GM19025 (cell line): ENCODE results near the gene ROR2.

ENCODE experiments used
- ATAC-seq: cut with Tn5 transposase; IDR thresholded peaks from one replicate; pipeline ENCODE4 v1.9.1; 2021; ENCODE audit warnings: mild to moderate bottlenecking, low read depth, moderate library complexity; ENCODE audit not compliant: unreplicated experiment

Gene ROR2

GRCh38 chr9:91847581-91848091 is 102.4 kb downstream of the ROR2 start:
- no peak for ATAC-seq

GRCh38 chr9:91845879-91846278 is 104.1 kb downstream of the ROR2 start:
- ATAC-seq: no peak

- ATAC-seq: no peak
Observed at GRCh38 chr9:91844701-91845291, 105.2 kb downstream of the ROR2 start.

GRCh38 chr9:91844190-91844589 is 105.8 kb downstream of the ROR2 start:
- no peak for ATAC-seq

- ATAC-seq: no peak
Observed at GRCh38 chr9:91843623-91844148, 106.3 kb downstream of the ROR2 start.

- no peak for ATAC-seq
Observed at GRCh38 chr9:91843093-91843492, 106.9 kb downstream of the ROR2 start.

GRCh38 chr9:91842358-91843049 is 107.5 kb downstream of the ROR2 start:
- ATAC-seq: no peak

GRCh38 chr9:91841591-91841990 is 108.4 kb downstream of the ROR2 start:
- ATAC-seq: no peak

- ATAC-seq: no peak
Observed at GRCh38 chr9:91840882-91841281, 109.1 kb downstream of the ROR2 start.

- no peak for ATAC-seq
Observed at GRCh38 chr9:91840469-91840868, 109.6 kb downstream of the ROR2 start.

GRCh38 chr9:91839926-91840465 is 110.0 kb downstream of the ROR2 start:
- no peak for ATAC-seq

- no peak for ATAC-seq
Observed at GRCh38 chr9:91837981-91838731, 111.9 kb downstream of the ROR2 start.

- ATAC-seq: no peak
Observed at GRCh38 chr9:91836515-91836914, 113.5 kb downstream of the ROR2 start.

GRCh38 chr9:91835632-91836031 is 114.4 kb downstream of the ROR2 start:
- no peak for ATAC-seq

GRCh38 chr9:91835216-91835615 is 114.8 kb downstream of the ROR2 start:
- no peak for ATAC-seq

GRCh38 chr9:91834740-91835139 is 115.3 kb downstream of the ROR2 start:
- ATAC-seq: no peak

GRCh38 chr9:91833878-91834255 is 116.2 kb downstream of the ROR2 start:
- ATAC-seq: no peak

- ATAC-seq: no peak
Observed at GRCh38 chr9:91833096-91833877, 116.7 kb downstream of the ROR2 start.

- no peak for ATAC-seq
Observed at GRCh38 chr9:91832322-91832721, 117.7 kb downstream of the ROR2 start.

GRCh38 chr9:91825866-91826265 is 124.2 kb downstream of the ROR2 start:
- ATAC-seq: no peak
